ENCODE data around the gene VPREB3.
A peak's percentile ranks its signal among the peaks of the same experiment; 100 is the strongest.

The VPREB3 gene

DNA sequence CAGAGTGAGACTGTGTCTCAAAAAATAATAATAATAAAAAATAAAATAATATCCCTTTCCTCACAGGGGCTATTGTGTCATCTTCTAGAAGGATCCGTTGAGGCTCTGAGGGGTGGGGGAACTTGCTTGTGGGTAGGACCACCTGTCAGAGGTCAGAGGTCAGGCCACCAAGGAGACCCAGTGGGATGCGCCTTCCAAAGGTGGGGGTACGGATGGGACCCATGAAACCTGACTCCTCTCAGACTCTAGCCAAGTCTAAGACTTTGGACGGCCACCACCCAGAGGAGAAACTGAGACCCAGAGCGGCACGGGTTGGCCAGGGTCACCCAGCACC is 18.1 kb upstream of the VPREB3 start:
- DNase-seq (ENCODE audit: low spot score): no peak
- ATAC-seq (ENCODE audit: low read depth): no peak
- no peaks in the 10 kb centered on the region for H3K27me3 ChIP-seq (ENCODE audit: insufficient read depth, poor library complexity, severe bottlenecking)
- H3K4me3 ChIP-seq (ENCODE audit: severe bottlenecking): peak overlapping the region; percentile 37
- no peaks in the 10 kb centered on the region for H3K4me1 ChIP-seq (ENCODE audit: insufficient read depth, poor library complexity, severe bottlenecking)
- H3K27ac ChIP-seq (ENCODE audit: poor library complexity, severe bottlenecking): no peak overlapping the region
- no peaks in the 10 kb centered on the region for H3K9me3 ChIP-seq (ENCODE audit: severe bottlenecking)
- no peaks in the 10 kb centered on the region for H3K36me3 ChIP-seq (ENCODE audit: low read depth)
- TF ChIP-seq, protein P1, sequence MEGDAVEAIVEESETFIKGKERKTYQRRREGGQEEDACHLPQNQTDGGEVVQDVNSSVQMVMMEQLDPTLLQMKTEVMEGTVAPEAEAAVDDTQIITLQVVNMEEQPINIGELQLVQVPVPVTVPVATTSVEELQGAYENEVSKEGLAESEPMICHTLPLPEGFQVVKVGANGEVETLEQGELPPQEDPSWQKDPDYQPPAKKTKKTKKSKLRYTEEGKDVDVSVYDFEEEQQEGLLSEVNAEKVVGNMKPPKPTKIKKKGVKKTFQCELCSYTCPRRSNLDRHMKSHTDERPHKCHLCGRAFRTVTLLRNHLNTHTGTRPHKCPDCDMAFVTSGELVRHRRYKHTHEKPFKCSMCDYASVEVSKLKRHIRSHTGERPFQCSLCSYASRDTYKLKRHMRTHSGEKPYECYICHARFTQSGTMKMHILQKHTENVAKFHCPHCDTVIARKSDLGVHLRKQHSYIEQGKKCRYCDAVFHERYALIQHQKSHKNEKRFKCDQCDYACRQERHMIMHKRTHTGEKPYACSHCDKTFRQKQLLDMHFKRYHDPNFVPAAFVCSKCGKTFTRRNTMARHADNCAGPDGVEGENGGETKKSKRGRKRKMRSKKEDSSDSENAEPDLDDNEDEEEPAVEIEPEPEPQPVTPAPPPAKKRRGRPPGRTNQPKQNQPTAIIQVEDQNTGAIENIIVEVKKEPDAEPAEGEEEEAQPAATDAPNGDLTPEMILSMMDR (IDR thresholded peaks at IDR 0.05; ENCODE audit: poor library complexity, severe bottlenecking): no peak

DNA sequence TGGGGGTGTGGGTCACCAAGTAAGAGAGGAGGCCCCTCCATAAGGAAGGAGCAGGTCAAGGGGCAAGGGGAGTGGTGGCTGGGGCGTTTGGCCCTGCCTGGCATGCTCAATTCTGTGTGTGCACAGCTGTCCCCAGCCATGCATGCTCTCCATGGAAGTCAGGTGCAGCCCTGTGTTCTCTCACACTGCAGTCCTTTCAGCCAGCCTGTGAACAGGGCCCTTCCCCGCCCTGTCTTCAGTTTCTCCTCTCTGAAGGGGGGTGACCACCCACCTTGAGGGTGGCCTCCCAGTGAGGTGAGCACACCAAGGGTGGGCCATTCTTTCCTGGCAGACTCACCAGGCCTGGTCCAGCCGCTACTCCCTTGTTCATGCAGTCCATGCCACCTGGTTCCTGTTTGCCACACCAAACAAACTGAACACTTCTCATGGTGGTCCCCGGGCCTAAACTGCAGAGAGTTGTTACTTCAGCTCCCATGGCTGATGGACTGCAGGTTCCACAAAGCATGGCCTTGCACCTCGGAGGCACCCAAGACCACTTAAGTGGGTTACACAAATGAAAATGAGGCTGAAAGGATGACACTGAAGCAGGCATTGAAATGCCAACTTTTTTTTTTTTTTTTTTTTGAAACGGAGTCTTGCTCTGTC is 15.2 kb upstream of the VPREB3 start:
- DNase-seq (ENCODE audit: low spot score) (no peak), ATAC-seq (ENCODE audit: low read depth) (no peak)
- H3K27ac ChIP-seq (ENCODE audit: poor library complexity, severe bottlenecking): no peak overlapping the region
- H3K27me3 ChIP-seq (ENCODE audit: insufficient read depth, poor library complexity, severe bottlenecking): no peaks in the 10 kb centered on the region
- H3K36me3 ChIP-seq (ENCODE audit: low read depth): no peaks in the 10 kb centered on the region
- no peak overlapping the region for H3K4me3 ChIP-seq (ENCODE audit: severe bottlenecking)
- no peaks in the 10 kb centered on the region for H3K4me1 ChIP-seq (ENCODE audit: insufficient read depth, poor library complexity, severe bottlenecking)
- H3K9me3 ChIP-seq (ENCODE audit: severe bottlenecking): no peaks in the 10 kb centered on the region
- TF ChIP-seq, protein P1 (IDR thresholded peaks at IDR 0.05; ENCODE audit: poor library complexity, severe bottlenecking): no peak

DNA sequence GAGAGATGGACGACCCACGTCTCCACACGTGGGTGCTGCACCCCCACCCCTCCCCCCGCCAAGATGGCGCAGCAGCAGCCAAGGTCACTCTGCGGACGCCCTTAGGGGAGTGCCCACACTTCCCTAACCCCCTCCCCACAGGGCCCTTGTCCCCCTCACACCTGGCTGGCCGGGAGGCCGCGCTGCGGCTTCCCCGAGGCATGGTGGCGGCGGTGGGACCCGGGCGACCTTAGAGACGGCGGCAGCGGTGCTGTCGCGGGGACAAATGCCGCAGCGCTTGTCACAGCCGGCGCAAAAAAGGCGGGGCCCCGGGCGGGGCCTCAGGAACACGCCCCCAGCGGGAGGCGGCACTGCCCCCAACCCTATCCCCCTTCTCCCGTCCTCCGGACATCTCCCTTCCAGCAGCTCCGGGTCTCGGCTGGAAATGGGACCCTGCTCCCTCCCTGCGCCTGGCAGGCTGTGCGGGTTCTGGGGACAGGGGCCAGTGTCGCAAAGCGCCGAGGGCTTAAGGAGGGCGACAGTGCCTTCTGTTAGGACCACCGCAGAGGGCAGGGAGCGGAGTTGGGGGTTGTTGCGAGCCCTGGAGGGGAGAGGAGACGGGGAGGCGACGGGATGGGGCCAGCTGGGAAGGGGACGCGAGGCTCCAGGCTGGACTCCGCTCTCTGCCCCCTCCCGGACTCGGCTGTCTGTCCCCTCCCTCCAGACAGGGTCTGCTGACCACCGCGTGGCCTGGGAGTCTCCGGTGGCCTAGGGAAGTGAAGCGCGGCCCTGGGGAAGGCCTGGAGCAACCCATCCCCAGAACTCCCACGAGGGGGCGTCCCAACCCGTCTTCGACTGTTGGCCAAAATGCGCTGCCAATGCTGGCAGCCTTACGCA is 13.7 kb upstream of the VPREB3 start, which contains the start of gene CHCHD10:
CHCHD10 (minus strand) TSS at position 300 of the 876 bp plus-strand sequence; CDS start at position 202, 98 bp downstream.
- Histone ChIP-seq H3K36me3 (ENCODE audit: low read depth) (no peaks in the 10 kb centered on the region), H3K9me3 (ENCODE audit: severe bottlenecking) (no peaks in the 10 kb centered on the region), H3K27me3 (ENCODE audit: insufficient read depth, poor library complexity, severe bottlenecking) (no peaks in the 10 kb centered on the region), H3K27ac (ENCODE audit: poor library complexity, severe bottlenecking) (peak within 1 kb of the TSS; percentile 53), H3K4me1 (ENCODE audit: insufficient read depth, poor library complexity, severe bottlenecking) (no peaks in the 10 kb centered on the region), H3K4me3 (ENCODE audit: severe bottlenecking) (peak within 1 kb of the TSS; percentile 63)
- ATAC-seq (ENCODE audit: low read depth) (peak; percentile 65), DNase-seq (ENCODE audit: low spot score) (no peak)
- TF ChIP-seq, protein P1 (IDR thresholded peaks at IDR 0.05; ENCODE audit: poor library complexity, severe bottlenecking): peak; percentile 88

DNA sequence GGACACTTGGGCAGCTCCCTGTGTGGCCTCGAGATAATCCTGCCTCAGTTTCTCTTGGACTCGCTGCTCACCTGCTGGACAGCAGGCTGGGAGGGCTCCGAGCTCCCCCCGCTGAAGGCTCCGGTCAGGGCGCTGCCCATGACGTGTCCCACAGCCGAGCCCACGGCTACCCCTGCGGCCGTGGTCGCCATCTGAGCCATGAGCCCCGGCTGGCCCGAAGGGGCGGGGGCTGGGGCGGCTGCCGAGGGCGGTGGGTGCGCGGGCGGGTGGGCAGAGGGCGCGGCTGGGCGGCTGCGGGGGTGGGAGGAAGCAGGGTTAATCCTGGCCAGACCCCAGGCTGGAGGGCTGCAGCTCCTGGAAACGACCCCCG is 13.1 kb upstream of the VPREB3 start:
- Histone ChIP-seq H3K4me3 (ENCODE audit: severe bottlenecking) (peak overlapping the region; percentile 63), H3K9me3 (ENCODE audit: severe bottlenecking) (no peaks in the 10 kb centered on the region), H3K36me3 (ENCODE audit: low read depth) (no peaks in the 10 kb centered on the region), H3K27me3 (ENCODE audit: insufficient read depth, poor library complexity, severe bottlenecking) (no peaks in the 10 kb centered on the region), H3K27ac (ENCODE audit: poor library complexity, severe bottlenecking) (peak overlapping the region; percentile 53), H3K4me1 (ENCODE audit: insufficient read depth, poor library complexity, severe bottlenecking) (no peaks in the 10 kb centered on the region)
- TF ChIP-seq, protein P1 (IDR thresholded peaks at IDR 0.05; ENCODE audit: poor library complexity, severe bottlenecking): no peak
- no peak for ATAC-seq (ENCODE audit: low read depth)
- no peak for DNase-seq (ENCODE audit: low spot score)
